Measurements from ENCODE around the gene ZGRF1.

DNA sequence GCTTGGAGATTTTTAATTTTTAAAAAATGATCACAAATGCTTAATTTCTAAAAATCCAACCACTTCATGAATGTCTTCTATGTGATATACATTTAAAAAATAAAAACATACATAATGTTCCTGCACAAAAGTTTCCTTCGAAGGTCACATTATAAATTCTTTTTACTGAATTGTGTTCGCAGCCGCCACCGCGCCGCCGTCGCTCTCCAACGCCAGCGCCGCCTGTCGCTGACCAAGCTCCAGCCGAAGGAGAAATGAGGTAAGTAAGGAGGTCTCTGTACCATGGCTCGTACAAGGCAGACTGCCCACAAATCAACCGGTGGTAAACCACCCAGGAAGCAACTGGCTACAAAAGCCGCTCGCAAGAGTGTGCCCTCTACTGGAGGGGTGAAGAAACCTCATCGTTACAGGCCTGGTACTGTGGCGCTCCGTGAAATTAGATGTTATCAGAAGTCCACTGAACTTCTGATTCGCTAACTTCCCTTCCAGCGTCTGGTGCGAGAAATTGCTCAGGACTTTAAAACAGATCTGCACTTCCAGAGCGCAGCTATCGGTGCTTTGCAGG, 71.9 kb downstream of the ZGRF1 start:
- TF ChIP-seq, protein P1, sequence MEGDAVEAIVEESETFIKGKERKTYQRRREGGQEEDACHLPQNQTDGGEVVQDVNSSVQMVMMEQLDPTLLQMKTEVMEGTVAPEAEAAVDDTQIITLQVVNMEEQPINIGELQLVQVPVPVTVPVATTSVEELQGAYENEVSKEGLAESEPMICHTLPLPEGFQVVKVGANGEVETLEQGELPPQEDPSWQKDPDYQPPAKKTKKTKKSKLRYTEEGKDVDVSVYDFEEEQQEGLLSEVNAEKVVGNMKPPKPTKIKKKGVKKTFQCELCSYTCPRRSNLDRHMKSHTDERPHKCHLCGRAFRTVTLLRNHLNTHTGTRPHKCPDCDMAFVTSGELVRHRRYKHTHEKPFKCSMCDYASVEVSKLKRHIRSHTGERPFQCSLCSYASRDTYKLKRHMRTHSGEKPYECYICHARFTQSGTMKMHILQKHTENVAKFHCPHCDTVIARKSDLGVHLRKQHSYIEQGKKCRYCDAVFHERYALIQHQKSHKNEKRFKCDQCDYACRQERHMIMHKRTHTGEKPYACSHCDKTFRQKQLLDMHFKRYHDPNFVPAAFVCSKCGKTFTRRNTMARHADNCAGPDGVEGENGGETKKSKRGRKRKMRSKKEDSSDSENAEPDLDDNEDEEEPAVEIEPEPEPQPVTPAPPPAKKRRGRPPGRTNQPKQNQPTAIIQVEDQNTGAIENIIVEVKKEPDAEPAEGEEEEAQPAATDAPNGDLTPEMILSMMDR (IDR thresholded peaks at IDR 0.05; ENCODE audit: extremely low read depth in 1 of 2, insufficient read depth in 1 of 2, low read depth in 1 of 2, low read length in 2 of 2): no peak
- no peak for TF ChIP-seq MYC (IDR thresholded peaks at IDR 0.05; ENCODE audit: low read depth, low read length)
- no peak for TF ChIP-seq EZH2 (IDR thresholded peaks at IDR 0.05; ENCODE audit: borderline replicate concordance, low read depth, low read length, severe bottlenecking)
- TF ChIP-seq MAX (IDR thresholded peaks at IDR 0.05; ENCODE audit: insufficient read depth, insufficient read length): no peak
- TF ChIP-seq POLR2A (IDR thresholded peaks at IDR 0.05; ENCODE audit: low read depth, low read length): no peak
- no peak for TF ChIP-seq POLR2AphosphoS5 (IDR thresholded peaks at IDR 0.05; ENCODE audit: insufficient read depth, low read depth, low read length)
- no peak for TF ChIP-seq JUN (IDR thresholded peaks at IDR 0.05; ENCODE audit: borderline replicate concordance, insufficient read depth, insufficient read length, low read depth)
- TF ChIP-seq FOS (IDR thresholded peaks at IDR 0.05; ENCODE audit: borderline replicate concordance, insufficient read depth, low read length): no peak

Data from endothelial cell of umbilical vein (primary cell).